HFFc6 (cell line): Measurements from ENCODE around the gene ZNF521. TPM values are rescaled to one million over a fixed set of nuclear protein-coding genes. Genes with fewer than 3 reads are reported as not detected.

ENCODE experiments used
- DNase-seq: peaks from one replicate; pipeline ENCODE4 v3.0.0-alpha.2; 2018
- H3K27ac Mint-ChIP-seq: 2 replicates; pipeline ENCODE4 v1.8.0; 2020; ENCODE audit warnings: mild to moderate bottlenecking, mixed read lengths
- H3K27me3 Mint-ChIP-seq: 2 replicates; pipeline ENCODE4 v1.8.0; 2021; ENCODE audit warnings: mild to moderate bottlenecking, moderate library complexity, mixed read lengths; ENCODE audit not compliant: insufficient read depth
- H3K36me3 Mint-ChIP-seq: 2 replicates; pipeline ENCODE4 v1.8.0; 2021; ENCODE audit warnings: low read depth, mixed read lengths
- H3K4me1 Mint-ChIP-seq: 2 replicates; pipeline ENCODE4 v1.8.0; 2020; ENCODE audit warnings: low read depth, mixed read lengths
- H3K4me3 Mint-ChIP-seq: 2 replicates; pipeline ENCODE4 v1.8.0; 2020; ENCODE audit warnings: mild to moderate bottlenecking, moderate library complexity, mixed read lengths
- H3K9me3 Mint-ChIP-seq: 2 replicates; pipeline ENCODE4 v1.8.0; 2020; ENCODE audit warnings: mild to moderate bottlenecking, mixed read lengths
- CTCF ChIP-seq: fragments of 200-600 bp; sonication (generic); IDR thresholded peaks from 2 replicates; pipeline ENCODE4 v1.5.0; 2021; ENCODE audit warnings: antibody characterized with exemption, mild to moderate bottlenecking
- total RNA-seq, 6 experiments: library from RNA; stranded (reverse); fragmentation: NEBNext Ultra II Directional; extraction: Animal tissue kit (Norgen Biotek cat#: 25700); gene quantifications; 2 replicates in 1 of 6; 3 replicates in 5 of 6; pipeline ENCODE4 v1.2.3, GENCODE V29; 2021

ZNF521 gene
- total RNA-seq, 6 experiments from 2014 or later, result 0.27 to 5.3 (median 0.84) TPM

- DNase-seq, result no peak
- no peaks in the 10 kb centered on the region for H3K4me1 Mint-ChIP-seq
- no peaks in the 10 kb centered on the region for H3K27me3 Mint-ChIP-seq
- H3K27ac Mint-ChIP-seq, result no peak overlapping the region
- no peaks in the 10 kb centered on the region for H3K9me3 Mint-ChIP-seq
- no peak for TF ChIP-seq CTCF
- no peak overlapping the region for H3K4me3 Mint-ChIP-seq
- H3K36me3 Mint-ChIP-seq, result no peaks in the 10 kb centered on the region
Observed at GRCh38 chr18:25189391-25190185, 162.4 kb downstream of the ZNF521 start.

- Mint-ChIP-seq H3K9me3 (no peaks in the 10 kb centered on the region), H3K4me3 (no peak overlapping the region), H3K27me3 (no peaks in the 10 kb centered on the region), H3K27ac (no peak overlapping the region), H3K36me3 (no peaks in the 10 kb centered on the region), H3K4me1 (no peaks in the 10 kb centered on the region)
- TF ChIP-seq CTCF, result no peak
- DNase-seq, result no peak
Observed at GRCh38 chr18:25187521-25188192, 164.3 kb downstream of the ZNF521 start.

- no peak for TF ChIP-seq CTCF
- Mint-ChIP-seq H3K4me3 (no peak overlapping the region), H3K9me3 (no peaks in the 10 kb centered on the region), H3K27me3 (no peaks in the 10 kb centered on the region), H3K27ac (no peak overlapping the region), H3K4me1 (no peaks in the 10 kb centered on the region), H3K36me3 (no peaks in the 10 kb centered on the region)
- no peak for DNase-seq
Observed at GRCh38 chr18:25186871-25187270, 165.1 kb downstream of the ZNF521 start.

GRCh38 chr18:25181993-25182392 is 170.0 kb downstream of the ZNF521 start:
- Mint-ChIP-seq H3K4me1 (no peaks in the 10 kb centered on the region), H3K27me3 (no peaks in the 10 kb centered on the region), H3K9me3 (no peaks in the 10 kb centered on the region), H3K4me3 (no peak overlapping the region), H3K36me3 (no peaks in the 10 kb centered on the region), H3K27ac (no peak overlapping the region)
- TF ChIP-seq CTCF, result no peak
- DNase-seq, result no peak

GRCh38 chr18:25181581-25181980 is 170.4 kb downstream of the ZNF521 start:
- DNase-seq, result no peak
- H3K4me3 Mint-ChIP-seq, result no peak overlapping the region
- H3K4me1 Mint-ChIP-seq, result no peaks in the 10 kb centered on the region
- H3K36me3 Mint-ChIP-seq, result no peaks in the 10 kb centered on the region
- no peaks in the 10 kb centered on the region for H3K9me3 Mint-ChIP-seq
- no peaks in the 10 kb centered on the region for H3K27me3 Mint-ChIP-seq
- no peak for TF ChIP-seq CTCF
- H3K27ac Mint-ChIP-seq, result no peak overlapping the region
